Memory B cell (primary cell): ENCODE data around the gene PLRG1.
A peak's percentile ranks its signal among the peaks of the same experiment; 100 is the strongest.
"Not testable (repeated sequence)": the region's sequence is repeated elsewhere in the genome, so short reads cannot be mapped to it uniquely, and the experiment has no call there.

Experiments used
- ATAC-seq: fragments of 150-1000 bp; cut with Tn5 transposase; 2 replicates; pipeline ENCODE4 v1.10.0; 2021; ENCODE audit warnings: low read depth, mild to moderate bottlenecking, moderate library complexity
- DNase-seq, 2 donors: peaks; one replicate each; pipeline ENCODE4 v3.0.0; 2022; ENCODE audit warnings: low spot score in 2 of 2
- H3K27ac Mint-ChIP-seq: one replicate; pipeline ENCODE4 v1.8.0; 2022; ENCODE audit warnings: mild to moderate bottlenecking, moderate library complexity, mixed read lengths
- H3K27me3 Mint-ChIP-seq: one replicate; pipeline ENCODE4 v1.8.0; 2022; ENCODE audit warnings: mixed read lengths
- H3K36me3 Mint-ChIP-seq: one replicate; pipeline ENCODE4 v1.8.0; 2022; ENCODE audit warnings: mild to moderate bottlenecking, mixed read lengths
- H3K4me1 Mint-ChIP-seq: one replicate; pipeline ENCODE4 v1.8.0; 2022; ENCODE audit warnings: mixed read lengths
- H3K4me3 Mint-ChIP-seq: one replicate; pipeline ENCODE4 v1.8.0; 2022; ENCODE audit warnings: mild to moderate bottlenecking, moderate library complexity, mixed read lengths
- H3K9me3 Mint-ChIP-seq: one replicate; pipeline ENCODE4 v1.8.0; 2022; ENCODE audit warnings: mixed read lengths

Gene PLRG1

GRCh38 chr4:154549894-154550790 lies at the start of gene PLRG1:
PLRG1 (minus strand) TSS chr4:154550400; CDS start chr4:154550308, 92 bp downstream.
- H3K4me3 Mint-ChIP-seq: peak within 1 kb of the TSS; percentile 91

GRCh38 chr4:154597798-154598774 lies 47.9 kb upstream of the PLRG1 start:
- Mint-ChIP-seq H3K27ac (no peak overlapping the region), H3K4me3 (no peak overlapping the region)

More at GRCh38 chr4:154549894-154550790, at the start of gene PLRG1:
- Mint-ChIP-seq H3K27me3 (peaks cover 1% of the 10 kb centered on the region), H3K4me1 (peaks cover 9% of the 10 kb centered on the region), H3K27ac (peak within 1 kb of the TSS; percentile 92), H3K36me3 (peaks cover 4% of the 10 kb centered on the region), H3K9me3 (no peaks in the 10 kb centered on the region)
- DNase-seq (peak; percentile 96 to 98), ATAC-seq (peak; percentile 97)

GRCh38 chr4:154597281-154597680 lies 47.1 kb upstream of the PLRG1 start:
- not testable (repeated sequence) for DNase-seq, H3K27ac Mint-ChIP-seq, H3K4me1 Mint-ChIP-seq, H3K9me3 Mint-ChIP-seq, H3K36me3 Mint-ChIP-seq, ATAC-seq, H3K4me3 Mint-ChIP-seq
- H3K27me3 Mint-ChIP-seq: peaks cover 14% of the 10 kb centered on the region

More at GRCh38 chr4:154597798-154598774, 47.9 kb upstream of the PLRG1 start:
- no peaks in the 10 kb centered on the region for H3K4me1 Mint-ChIP-seq
- ATAC-seq: no peak
- no peak for DNase-seq
- H3K27me3 Mint-ChIP-seq: peaks cover 18% of the 10 kb centered on the region
- no peaks in the 10 kb centered on the region for H3K36me3 Mint-ChIP-seq
- peaks cover 2% of the 10 kb centered on the region for H3K9me3 Mint-ChIP-seq

- H3K9me3 Mint-ChIP-seq: peaks cover 2% of the 10 kb centered on the region
- no peak for ATAC-seq
- H3K27me3 Mint-ChIP-seq: peaks cover 14% of the 10 kb centered on the region
- DNase-seq: no peak
- H3K4me3 Mint-ChIP-seq: no peak overlapping the region
- H3K4me1 Mint-ChIP-seq: no peaks in the 10 kb centered on the region
- no peak overlapping the region for H3K27ac Mint-ChIP-seq
- no peaks in the 10 kb centered on the region for H3K36me3 Mint-ChIP-seq
Observed at GRCh38 chr4:154595807-154596206, 45.6 kb upstream of the PLRG1 start.

GRCh38 chr4:154594343-154594742 lies 44.1 kb upstream of the PLRG1 start:
- H3K9me3 Mint-ChIP-seq, DNase-seq, ATAC-seq, H3K4me3 Mint-ChIP-seq, H3K4me1 Mint-ChIP-seq, H3K36me3 Mint-ChIP-seq, H3K27ac Mint-ChIP-seq: not testable (repeated sequence)
- H3K27me3 Mint-ChIP-seq: peaks cover 13% of the 10 kb centered on the region

GRCh38 chr4:154593868-154594267 lies 43.7 kb upstream of the PLRG1 start:
- H3K27ac Mint-ChIP-seq: no peak overlapping the region
- no peaks in the 10 kb centered on the region for H3K4me1 Mint-ChIP-seq
- H3K4me3 Mint-ChIP-seq: no peak overlapping the region
- peaks cover 2% of the 10 kb centered on the region for H3K9me3 Mint-ChIP-seq
- no peak for DNase-seq
- H3K36me3 Mint-ChIP-seq: no peaks in the 10 kb centered on the region
- no peak for ATAC-seq
- peaks cover 14% of the 10 kb centered on the region for H3K27me3 Mint-ChIP-seq

GRCh38 chr4:154591890-154592289 lies 41.7 kb upstream of the PLRG1 start:
- DNase-seq (no peak), ATAC-seq (no peak)
- Mint-ChIP-seq H3K27ac (no peak overlapping the region), H3K9me3 (no peaks in the 10 kb centered on the region), H3K4me3 (no peak overlapping the region), H3K36me3 (no peaks in the 10 kb centered on the region), H3K27me3 (peaks cover 9% of the 10 kb centered on the region), H3K4me1 (no peaks in the 10 kb centered on the region)

- ATAC-seq (no peak), DNase-seq (no peak)
- H3K9me3 Mint-ChIP-seq: no peaks in the 10 kb centered on the region
- H3K4me1 Mint-ChIP-seq: no peaks in the 10 kb centered on the region
- H3K36me3 Mint-ChIP-seq: no peaks in the 10 kb centered on the region
- H3K4me3 Mint-ChIP-seq: no peak within 1 kb of the TSS
- no peak within 1 kb of the TSS for H3K27ac Mint-ChIP-seq
- peaks cover 12% of the 10 kb centered on the region for H3K27me3 Mint-ChIP-seq
Observed at GRCh38 chr4:154590329-154591006, 40.3 kb upstream of the PLRG1 start, which contains the start of gene FGA. FGA (minus strand) TSS chr4:154590742; CDS start chr4:154590687, 55 bp downstream.

GRCh38 chr4:154589296-154590197 lies 39.3 kb upstream of the PLRG1 start:
- Mint-ChIP-seq H3K36me3 (no peaks in the 10 kb centered on the region), H3K4me1 (no peaks in the 10 kb centered on the region), H3K27me3 (peaks cover 12% of the 10 kb centered on the region), H3K4me3 (no peak overlapping the region), H3K27ac (no peak overlapping the region), H3K9me3 (no peaks in the 10 kb centered on the region)
- DNase-seq: no peak
- ATAC-seq: no peak

- H3K4me1 Mint-ChIP-seq: no peaks in the 10 kb centered on the region
- no peak overlapping the region for H3K4me3 Mint-ChIP-seq
- no peak for ATAC-seq
- H3K36me3 Mint-ChIP-seq: no peaks in the 10 kb centered on the region
- H3K27me3 Mint-ChIP-seq: peaks cover 10% of the 10 kb centered on the region
- no peak for DNase-seq
- no peaks in the 10 kb centered on the region for H3K9me3 Mint-ChIP-seq
- no peak overlapping the region for H3K27ac Mint-ChIP-seq
Observed at GRCh38 chr4:154588198-154588597, 38.0 kb upstream of the PLRG1 start.

GRCh38 chr4:154586296-154587033 lies 36.3 kb upstream of the PLRG1 start:
- H3K27me3 Mint-ChIP-seq: peaks cover 10% of the 10 kb centered on the region
- DNase-seq (no peak), ATAC-seq (no peak)
- no peaks in the 10 kb centered on the region for H3K9me3 Mint-ChIP-seq
- no peaks in the 10 kb centered on the region for H3K36me3 Mint-ChIP-seq
- H3K27ac Mint-ChIP-seq: no peak overlapping the region
- no peak overlapping the region for H3K4me3 Mint-ChIP-seq
- no peaks in the 10 kb centered on the region for H3K4me1 Mint-ChIP-seq

- H3K27ac Mint-ChIP-seq: no peak overlapping the region
- no peaks in the 10 kb centered on the region for H3K9me3 Mint-ChIP-seq
- H3K4me3 Mint-ChIP-seq: no peak overlapping the region
- no peaks in the 10 kb centered on the region for H3K36me3 Mint-ChIP-seq
- H3K27me3 Mint-ChIP-seq: peaks cover 9% of the 10 kb centered on the region
- H3K4me1 Mint-ChIP-seq: no peaks in the 10 kb centered on the region
- DNase-seq (no peak), ATAC-seq (no peak)
Observed at GRCh38 chr4:154585369-154586018, 35.3 kb upstream of the PLRG1 start.
